Colonic mucosa (tissue), 4 donors: ENCODE measurements around the gene ICAM1. TPM values are rescaled to one million over a fixed set of nuclear protein-coding genes. Genes with fewer than 3 reads are reported as not detected.
"Not testable (repeated sequence)": the region's sequence is repeated elsewhere in the genome, so short reads cannot be mapped to it uniquely, and the experiment has no call there.

Experiments used
- DNase-seq: peaks from one replicate; pipeline ENCODE4 v3.0.0-alpha.2; 2020
- H3K27ac ChIP-seq: fragments of 200-600 bp; one replicate; pipeline ENCODE4 v1.8.0; 2021
- H3K27me3 ChIP-seq: fragments of 200-600 bp; one replicate; pipeline ENCODE4 v1.8.0; 2021
- H3K36me3 ChIP-seq: fragments of 200-600 bp; one replicate; pipeline ENCODE4 v1.8.0; 2021
- H3K4me1 ChIP-seq: fragments of 200-600 bp; one replicate; pipeline ENCODE4 v1.8.0; 2021; ENCODE audit warnings: mild to moderate bottlenecking
- H3K4me3 ChIP-seq: fragments of 200-600 bp; one replicate; pipeline ENCODE4 v1.8.0; 2021
- H3K9ac ChIP-seq, 2 donors: one replicate each; pipeline ENCODE4 v1.7.0; 2013; ENCODE audit warnings: control low read depth in 2 of 2, low read depth in 2 of 2, low read length in 2 of 2
- H3K9me3 ChIP-seq: fragments of 200-600 bp; one replicate; pipeline ENCODE4 v1.8.0; 2021
- CTCF ChIP-seq: fragments of 200-600 bp; IDR thresholded peaks from one replicate; pipeline ENCODE4 v1.8.0; 2022; ENCODE audit warnings: antibody characterized with exemption, mild to moderate bottlenecking
- intact Hi-C: fragments of 100-400 bp; cut with DNase I; formaldehyde crosslinking; loops from one replicate; pipeline ENCODE4 v1.14.1; 2022
- total RNA-seq, 2 donors: library from RNA; stranded (reverse); fragmentation: NEBNext Ultra II Directional in 1 of 2; extraction: Animal tissue kit (Norgen Biotek cat#: 25700) in 1 of 2; gene quantifications; one replicate each; pipeline ENCODE4 v1.2.1, GENCODE V29; 2021
- donor health status: healthy.
- donor health status: DM: no; HTN: no; CAD: no.
- donor health status: DM: no; HTN: no; CAD: no.

ICAM1 gene
- total RNA-seq, 2 donors from 2014 or later = 3.5 to 13.1 TPM

GRCh38 chr19:10230861-10231611, 39.9 kb upstream of the ICAM1 start, which contains the start of gene S1PR2:
Gene S1PR2, minus strand, starts transcription at chr19:10231331. Its CDS starts 6,426 bp downstream, at chr19:10224905.
- no peaks in the 10 kb centered on the region for H3K27me3 ChIP-seq
- H3K9ac ChIP-seq = peak within 1 kb of the TSS; percentile 91 to 99
- H3K36me3 ChIP-seq = no peaks in the 10 kb centered on the region
- DNase-seq = peak; percentile 78
- intact Hi-C loops = no loop called here
- H3K4me1 ChIP-seq = no peaks in the 10 kb centered on the region
- no peaks in the 10 kb centered on the region for H3K9me3 ChIP-seq
- H3K27ac ChIP-seq = peak within 1 kb of the TSS; percentile 78
- TF ChIP-seq CTCF = no peak
- H3K4me3 ChIP-seq = peak within 1 kb of the TSS; percentile 71

GRCh38 chr19:10231612-10232228, 39.2 kb upstream of the ICAM1 start:
- Histone ChIP-seq H3K27me3 (no peaks in the 10 kb centered on the region), H3K27ac (peak overlapping the region; percentile 78), H3K4me3 (peak overlapping the region; percentile 71), H3K4me1 (no peaks in the 10 kb centered on the region), H3K9me3 (no peaks in the 10 kb centered on the region), H3K36me3 (no peaks in the 10 kb centered on the region), H3K9ac (no peak overlapping the region)
- DNase-seq = no peak
- TF ChIP-seq CTCF = no peak
- intact Hi-C loops = no loop called here

- H3K36me3 ChIP-seq = no peaks in the 10 kb centered on the region
- TF ChIP-seq CTCF = no peak
- H3K9ac ChIP-seq = no peak overlapping the region
- H3K27me3 ChIP-seq = no peaks in the 10 kb centered on the region
- no peaks in the 10 kb centered on the region for H3K9me3 ChIP-seq
- H3K4me3 ChIP-seq = no peak overlapping the region
- H3K4me1 ChIP-seq = no peaks in the 10 kb centered on the region
- intact Hi-C loops = no loop called here
- DNase-seq = no peak
- H3K27ac ChIP-seq = no peak overlapping the region
Observed at GRCh38 chr19:10233946-10234345, 37.0 kb upstream of the ICAM1 start.

- intact Hi-C loops = no loop called here
- no peak for DNase-seq
- no peaks in the 10 kb centered on the region for H3K27me3 ChIP-seq
- no peaks in the 10 kb centered on the region for H3K9me3 ChIP-seq
- H3K9ac ChIP-seq = no peak overlapping the region
- no peak overlapping the region for H3K4me3 ChIP-seq
- no peak for TF ChIP-seq CTCF
- H3K4me1 ChIP-seq = no peaks in the 10 kb centered on the region
- H3K27ac ChIP-seq = no peak overlapping the region
- no peaks in the 10 kb centered on the region for H3K36me3 ChIP-seq
Observed at GRCh38 chr19:10235003-10235402, 35.9 kb upstream of the ICAM1 start.

- H3K9ac ChIP-seq, H3K36me3 ChIP-seq, DNase-seq, H3K4me1 ChIP-seq, intact Hi-C loops, H3K9me3 ChIP-seq, H3K27me3 ChIP-seq, H3K4me3 ChIP-seq: not testable (repeated sequence)
- peak overlapping the region; percentile 40 for H3K27ac ChIP-seq
Observed at GRCh38 chr19:10235409-10235808, 35.5 kb upstream of the ICAM1 start.

GRCh38 chr19:10237702-10238101, 33.2 kb upstream of the ICAM1 start:
- Histone ChIP-seq H3K9me3 (no peaks in the 10 kb centered on the region), H3K9ac (no peak overlapping the region), H3K4me3 (no peak overlapping the region), H3K4me1 (no peaks in the 10 kb centered on the region), H3K36me3 (no peaks in the 10 kb centered on the region), H3K27ac (peak overlapping the region; percentile 53), H3K27me3 (no peaks in the 10 kb centered on the region)
- no peak for TF ChIP-seq CTCF
- DNase-seq = no peak
- intact Hi-C loops = no loop called here
